ENCODE data around the gene IL2RA. TPM values are rescaled to one million over a fixed set of nuclear protein-coding genes. Genes with fewer than 3 reads are reported as not detected.
"Not testable (repeated sequence)": the region's sequence is repeated elsewhere in the genome, so short reads cannot be mapped to it uniquely, and the experiment has no call there.

The IL2RA gene
- total RNA-seq, 4 donors from 2014 or later = 0.70 to 16.5 (median 1.9) TPM

DNA sequence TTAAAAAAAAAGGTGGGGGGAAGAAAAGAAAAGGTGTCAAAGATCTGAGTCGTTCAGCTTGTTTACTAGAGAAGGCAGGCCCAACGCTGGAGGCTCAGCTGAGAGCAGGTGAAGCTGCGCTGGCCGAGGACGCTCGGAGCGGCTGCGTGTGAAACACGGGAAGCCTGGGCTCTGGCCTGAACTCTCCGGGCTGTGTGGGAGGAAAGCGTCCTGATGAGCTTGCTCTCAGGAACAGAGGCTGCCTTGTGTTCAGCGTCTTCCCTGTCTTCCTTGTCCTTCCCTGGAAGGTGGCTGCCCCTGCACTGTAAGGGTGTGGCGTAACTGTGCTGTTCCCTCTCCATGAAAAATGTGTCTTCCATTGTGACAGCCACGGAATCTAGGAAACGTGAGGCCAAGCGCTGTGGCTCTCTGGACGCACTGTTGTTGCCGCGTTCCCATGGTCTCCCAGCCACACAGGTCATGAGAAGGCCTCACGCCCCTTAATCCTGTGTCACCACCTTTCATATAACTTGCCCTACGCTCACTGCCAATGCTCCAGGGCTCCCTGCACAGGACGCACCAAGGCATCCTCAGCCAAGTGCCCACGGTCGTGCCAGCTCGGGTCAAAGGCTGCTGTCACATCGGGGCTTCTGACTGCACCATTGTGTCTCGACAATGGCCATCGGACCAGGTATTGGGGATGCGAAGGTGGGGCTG is 100.6 kb downstream of the IL2RA start:
- H3K27me3 ChIP-seq = no peaks in the 10 kb centered on the region
- peak in 1 of 3 donors; percentile 41 for DNase-seq
- peaks cover 0 to 70% (median 0%) of the 10 kb centered on the region in 3 donors for H3K36me3 ChIP-seq
- H3K4me3 ChIP-seq = no peak overlapping the region
- TF ChIP-seq POLR2A (IDR thresholded peaks at IDR 0.05) = no peak
- TF ChIP-seq, protein P1, sequence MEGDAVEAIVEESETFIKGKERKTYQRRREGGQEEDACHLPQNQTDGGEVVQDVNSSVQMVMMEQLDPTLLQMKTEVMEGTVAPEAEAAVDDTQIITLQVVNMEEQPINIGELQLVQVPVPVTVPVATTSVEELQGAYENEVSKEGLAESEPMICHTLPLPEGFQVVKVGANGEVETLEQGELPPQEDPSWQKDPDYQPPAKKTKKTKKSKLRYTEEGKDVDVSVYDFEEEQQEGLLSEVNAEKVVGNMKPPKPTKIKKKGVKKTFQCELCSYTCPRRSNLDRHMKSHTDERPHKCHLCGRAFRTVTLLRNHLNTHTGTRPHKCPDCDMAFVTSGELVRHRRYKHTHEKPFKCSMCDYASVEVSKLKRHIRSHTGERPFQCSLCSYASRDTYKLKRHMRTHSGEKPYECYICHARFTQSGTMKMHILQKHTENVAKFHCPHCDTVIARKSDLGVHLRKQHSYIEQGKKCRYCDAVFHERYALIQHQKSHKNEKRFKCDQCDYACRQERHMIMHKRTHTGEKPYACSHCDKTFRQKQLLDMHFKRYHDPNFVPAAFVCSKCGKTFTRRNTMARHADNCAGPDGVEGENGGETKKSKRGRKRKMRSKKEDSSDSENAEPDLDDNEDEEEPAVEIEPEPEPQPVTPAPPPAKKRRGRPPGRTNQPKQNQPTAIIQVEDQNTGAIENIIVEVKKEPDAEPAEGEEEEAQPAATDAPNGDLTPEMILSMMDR (IDR thresholded peaks at IDR 0.05) = no peak
- no peaks in the 10 kb centered on the region for H3K9me3 ChIP-seq
- no peaks in the 10 kb centered on the region for H3K4me1 ChIP-seq
- no peak overlapping the region for H3K27ac ChIP-seq

DNA sequence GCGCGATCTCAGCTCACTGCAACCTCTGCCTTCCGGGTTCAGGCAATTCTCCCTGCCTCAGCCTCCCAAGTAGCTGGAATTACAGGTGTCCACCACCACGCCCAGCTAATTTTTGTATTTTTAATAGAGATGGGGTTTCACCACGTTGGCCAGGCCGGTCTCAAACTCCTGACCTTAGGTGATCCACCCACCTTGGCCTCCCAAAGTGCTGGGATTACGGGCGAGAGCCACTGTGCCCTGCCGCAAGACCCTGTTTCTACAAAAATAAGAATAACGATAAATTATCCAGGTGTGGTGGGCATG is 101.2 kb downstream of the IL2RA start:
- H3K4me3 ChIP-seq, H3K27me3 ChIP-seq, H3K4me1 ChIP-seq, H3K9me3 ChIP-seq, H3K27ac ChIP-seq: not testable (repeated sequence)
- peaks cover 0 to 67% (median 0%) of the 10 kb centered on the region in 3 donors for H3K36me3 ChIP-seq
- peak in 1 of 3 donors; percentile 9 for DNase-seq

Small RNAs within 50 kb of the gene (small RNA-seq; reads per million reads assigned to genes)
- gene RF00397 = 0 reads per million in 2 donors

Other genes starting within 250 kb of the IL2RA start
- gene GDI2, start 248.9 kb downstream of the IL2RA start, total RNA-seq = 100 to 1,000 TPM; 182 to 326 (median 260) TPM
- 10 to 100 TPM in 3 of 4 donors, 1 to 10 TPM in 1; 5.3 to 15.3 (median 11.9) TPM for gene ANKRD16, start 172.5 kb downstream of the IL2RA start, total RNA-seq
- 100 to 1,000 TPM; 101 to 169 (median 138) TPM for gene FBH1, start 172.1 kb downstream of the IL2RA start, total RNA-seq
- 10 to 100 TPM; 19.4 to 38.0 (median 34.9) TPM for gene IL15RA, start 84.8 kb downstream of the IL2RA start, total RNA-seq
- 100 to 1,000 TPM in 2 of 4 donors, 10 to 100 TPM in 2; 66.4 to 166 (median 101) TPM for gene RBM17, start 26.7 kb upstream of the IL2RA start, total RNA-seq
- 10 to 100 TPM; 15.2 to 85.0 (median 36.6) TPM for gene PFKFB3, start 140.6 kb upstream of the IL2RA start, total RNA-seq

Measured in Peyer's patch (tissue), 4 donors.